CD4-positive, alpha-beta T cell treated with Interleukin-1 beta for 1 hour (primary cell): Measurements from ENCODE around the gene RAB36.
A peak's percentile ranks its signal among the peaks of the same experiment; 100 is the strongest.
"Not testable (repeated sequence)": the region's sequence is repeated elsewhere in the genome, so short reads cannot be mapped to it uniquely, and the experiment has no call there.

Source experiments
- DNase-seq, 2 donors: peaks; one replicate each; pipeline ENCODE4 v3.0.0-alpha.2; 2020 to 2022

The RAB36 gene

DNA sequence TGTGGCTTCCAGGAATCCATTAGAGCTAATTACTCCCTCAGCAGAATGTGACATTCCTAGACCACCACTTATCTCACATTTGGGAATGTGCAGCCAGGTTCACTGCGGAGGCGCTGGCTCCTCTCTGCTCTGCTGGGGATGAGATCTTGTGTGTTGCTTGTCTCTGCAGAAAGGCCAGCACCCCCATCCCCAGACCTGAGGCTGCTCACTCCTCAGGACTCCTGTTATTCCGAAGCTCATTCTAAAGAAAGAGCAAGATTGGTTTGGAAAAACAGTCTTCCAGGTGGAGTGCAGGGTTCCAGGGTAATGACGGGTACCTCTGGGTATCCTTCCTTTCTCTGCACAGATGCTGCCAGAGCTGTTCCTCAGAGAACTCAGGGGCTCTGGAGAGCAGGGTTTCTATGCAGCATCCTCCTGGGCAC lies 24.3 kb upstream of the RAB36 start:
- no peak for DNase-seq

DNA sequence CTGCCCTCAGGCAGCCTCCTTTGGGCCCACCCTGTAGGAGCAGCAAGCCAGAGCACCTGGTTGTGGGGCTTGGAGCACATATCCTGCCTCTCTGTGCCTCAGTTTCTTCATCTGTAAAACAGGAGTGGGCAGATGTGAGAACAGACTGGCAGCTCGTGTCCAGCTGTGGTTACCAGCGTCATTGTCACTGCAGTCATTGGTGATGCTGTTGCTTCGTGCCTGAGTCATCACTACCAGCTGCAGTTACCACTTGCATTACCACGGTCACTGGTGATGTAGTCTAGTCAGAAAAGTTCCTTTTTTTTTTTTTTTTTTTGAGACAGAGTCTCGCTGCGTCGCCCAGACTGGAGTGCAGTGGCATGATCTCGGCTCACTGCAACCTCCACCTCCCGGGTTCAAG lies 23.9 kb upstream of the RAB36 start:
- DNase-seq = no peak

DNA sequence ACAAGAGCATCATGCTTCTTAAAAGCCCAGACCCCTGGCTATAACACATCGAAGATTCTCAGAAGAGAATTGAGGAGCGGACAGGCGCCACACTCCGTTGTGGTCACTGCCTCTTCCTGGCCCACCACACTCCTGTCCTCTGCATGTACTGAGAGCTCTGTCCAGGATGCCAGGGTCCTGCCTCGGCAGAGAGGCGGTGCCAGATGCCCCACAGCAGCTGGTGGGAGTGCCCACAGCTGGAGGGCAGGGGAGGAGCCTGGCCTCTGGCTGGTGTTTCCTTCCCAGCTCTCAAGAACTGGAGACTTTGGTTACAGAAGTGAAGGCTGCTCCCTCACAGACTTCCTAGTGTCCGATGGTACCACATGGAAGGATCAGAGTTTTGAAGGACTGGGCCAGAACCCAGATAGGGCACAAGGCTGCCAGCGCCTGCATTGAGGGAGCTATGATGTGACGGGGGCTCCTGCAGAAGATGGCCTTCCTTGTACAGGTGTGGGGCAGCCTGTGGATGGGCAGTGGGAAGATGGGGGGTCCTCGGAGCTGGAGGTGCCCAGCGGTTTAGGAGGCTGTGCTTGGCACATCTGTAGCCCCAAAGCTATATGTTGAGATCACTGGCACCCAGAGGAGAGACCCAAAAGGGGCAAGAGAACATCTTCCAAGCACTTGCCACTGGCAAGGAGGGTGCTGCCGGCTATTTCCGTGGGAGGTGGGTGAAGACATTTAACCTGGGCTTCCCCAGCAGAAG lies 22.9 kb upstream of the RAB36 start:
- DNase-seq = no peak

DNA sequence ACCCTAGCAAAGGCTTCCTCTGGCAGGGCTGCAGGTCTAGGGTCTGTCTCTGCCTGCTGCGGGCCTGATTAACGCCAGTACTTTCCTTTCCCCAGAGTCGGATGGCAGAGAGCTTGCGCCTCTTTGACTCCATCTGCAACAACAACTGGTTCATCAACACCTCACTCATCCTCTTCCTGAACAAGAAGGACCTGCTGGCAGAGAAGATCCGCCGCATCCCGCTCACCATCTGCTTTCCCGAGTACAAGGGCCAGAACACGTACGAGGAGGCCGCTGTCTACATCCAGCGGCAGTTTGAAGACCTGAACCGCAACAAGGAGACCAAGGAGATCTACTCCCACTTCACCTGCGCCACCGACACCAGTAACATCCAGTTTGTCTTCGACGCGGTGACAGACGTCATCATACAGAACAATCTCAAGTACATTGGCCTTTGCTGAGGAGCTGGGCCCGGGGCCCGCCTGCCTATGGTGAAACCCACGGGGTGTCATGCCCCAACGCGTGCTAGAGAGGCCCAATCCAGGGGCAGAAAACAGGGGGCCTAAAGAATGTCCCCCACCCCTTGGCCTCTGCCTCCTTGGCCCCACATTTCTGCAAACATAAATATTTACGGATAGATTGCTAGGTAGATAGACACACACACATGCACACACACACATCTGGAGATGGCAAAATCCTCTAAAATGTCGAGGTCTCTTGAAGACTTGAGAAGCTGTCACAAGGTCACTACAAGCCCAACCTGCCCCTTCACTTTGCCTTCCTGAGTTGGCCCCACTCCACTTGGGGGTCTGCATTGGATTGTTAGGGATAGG lies 22.1 kb upstream of the RAB36 start:
- no peak for DNase-seq

DNA sequence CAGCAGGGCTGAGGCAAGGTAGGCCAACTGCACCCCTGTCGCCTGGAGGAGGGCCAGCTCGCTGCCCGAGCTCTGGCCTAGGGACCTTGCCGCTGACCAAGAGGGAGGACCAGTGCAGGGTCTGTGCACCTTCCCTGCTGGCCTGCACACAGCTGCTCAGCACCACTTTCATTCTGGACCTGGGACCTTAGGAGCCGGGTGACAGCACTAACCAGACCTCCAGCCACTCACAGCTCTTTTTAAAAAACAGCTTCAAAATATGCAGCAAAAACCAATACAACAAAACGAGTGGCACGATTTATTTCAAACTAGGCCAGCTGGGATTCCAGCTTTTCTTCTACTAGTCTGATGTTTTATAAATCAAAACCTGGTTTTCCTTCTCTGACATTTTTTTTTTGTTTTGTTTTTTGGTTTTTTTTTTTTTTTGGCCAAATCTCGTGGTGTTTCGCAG lies 21.4 kb upstream of the RAB36 start:
- DNase-seq = no peak

DNA sequence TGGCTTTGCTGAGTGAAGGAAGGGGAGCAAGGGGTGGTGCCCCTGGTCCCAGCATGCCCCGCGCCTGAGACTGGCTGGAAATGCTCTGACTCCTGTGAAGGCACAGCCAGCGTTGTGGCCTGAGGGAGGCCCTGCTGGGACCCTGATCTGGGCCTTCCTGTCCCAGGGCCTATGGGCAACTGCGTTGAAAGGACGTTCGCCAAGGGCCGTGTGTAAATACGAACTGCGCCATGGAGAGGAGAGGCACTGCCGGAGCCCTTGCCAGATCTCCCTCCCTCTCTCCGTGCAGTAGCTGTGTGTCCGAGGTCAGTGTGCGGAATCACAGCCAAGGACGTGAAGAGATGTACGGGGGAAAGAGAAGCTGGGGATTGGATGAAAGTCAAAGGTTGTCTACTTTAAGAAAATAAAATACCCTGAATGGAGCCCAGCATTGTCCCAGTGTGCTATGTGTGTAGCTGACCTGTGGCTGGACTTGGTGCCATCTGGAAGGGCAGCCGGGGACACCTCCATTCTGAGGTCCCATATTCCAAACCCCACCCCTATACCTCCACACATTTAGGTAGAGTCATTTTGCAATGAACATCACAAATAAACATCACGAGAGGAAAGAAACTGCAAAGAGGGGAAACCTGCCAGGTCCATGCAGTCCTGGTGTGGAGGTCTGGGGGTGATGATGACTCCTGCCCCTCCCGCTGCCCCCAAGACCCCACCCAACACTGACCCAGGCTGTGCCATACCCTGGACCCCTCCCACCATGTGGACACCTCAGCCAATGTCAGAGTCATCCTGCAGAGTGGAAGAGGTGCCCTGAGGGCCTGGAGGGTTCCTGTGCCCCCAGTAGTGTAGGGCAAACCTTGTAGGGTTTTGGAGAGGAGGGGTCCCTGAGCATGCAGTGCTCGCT lies 20.4 kb upstream of the RAB36 start:
- DNase-seq = no peak

DNA sequence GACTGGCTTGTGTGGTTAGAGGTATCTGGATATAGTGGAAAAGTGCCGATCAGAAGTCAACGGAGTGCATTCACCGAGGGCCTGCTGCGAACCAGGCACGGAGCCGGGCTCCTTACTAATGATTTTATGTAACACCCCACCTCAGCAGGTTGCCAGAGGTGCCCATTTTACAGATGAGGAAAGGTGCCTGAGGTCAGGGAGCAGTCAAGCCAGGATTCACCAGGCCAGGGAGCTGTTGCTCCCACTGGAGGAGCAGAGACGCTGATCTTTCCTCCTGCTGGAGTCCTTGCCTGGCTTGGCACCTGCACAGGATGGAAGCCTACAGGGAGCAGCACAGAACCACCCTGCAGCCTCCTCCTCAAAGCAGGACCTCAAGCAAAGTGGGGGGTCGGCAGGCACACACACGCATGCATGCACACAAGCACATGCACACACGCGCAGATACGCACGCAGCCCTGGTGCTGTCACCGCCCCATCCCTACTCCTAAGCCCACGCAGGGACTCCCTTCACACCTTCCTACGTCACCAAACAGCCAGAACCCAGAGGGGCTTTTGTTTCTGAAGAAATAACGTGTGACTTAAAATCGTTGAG lies 19.7 kb upstream of the RAB36 start:
- no peak for DNase-seq

DNA sequence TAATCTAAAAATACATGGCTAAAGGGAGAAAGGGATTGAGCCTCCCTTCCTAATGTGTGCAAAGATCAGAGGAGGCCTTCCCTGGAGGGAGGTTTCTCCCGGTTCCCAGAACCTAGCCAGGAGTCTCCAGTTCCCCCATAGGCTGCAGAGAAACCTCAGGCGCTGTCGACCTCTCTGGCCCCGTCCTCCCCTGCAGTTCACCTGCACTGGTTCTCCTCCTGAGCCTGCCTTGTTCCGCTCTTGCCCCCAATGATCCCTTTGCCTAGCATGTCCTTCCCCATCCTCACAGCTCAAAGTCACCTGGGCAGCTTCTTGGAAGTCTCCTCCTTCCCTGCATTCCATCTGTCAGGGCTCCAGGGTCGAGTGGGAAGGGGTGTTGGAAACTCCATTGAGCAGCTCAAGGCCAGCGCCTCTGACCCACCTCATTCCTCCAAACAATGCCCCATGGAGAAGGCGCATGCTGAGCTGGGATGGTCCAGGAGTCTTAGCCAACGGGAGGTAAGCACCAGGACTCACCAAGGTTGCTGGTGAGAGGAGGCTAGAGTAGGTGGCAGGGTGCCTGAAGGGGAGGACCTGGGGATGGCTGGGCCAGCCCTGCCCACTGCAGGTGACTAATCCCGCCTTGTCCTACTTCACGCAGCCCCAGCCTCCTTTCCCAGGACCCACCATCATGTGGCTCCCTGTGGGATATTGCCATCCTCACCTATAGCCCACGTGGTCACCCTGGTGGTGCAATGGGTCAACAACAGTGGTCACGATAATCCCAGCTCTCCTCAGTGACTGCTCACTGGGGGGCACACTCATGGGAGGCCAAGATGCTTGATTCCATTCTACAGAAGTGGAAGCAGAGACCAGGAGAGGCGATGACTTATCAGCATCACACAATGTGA lies 18.9 kb upstream of the RAB36 start:
- no peak for DNase-seq

DNA sequence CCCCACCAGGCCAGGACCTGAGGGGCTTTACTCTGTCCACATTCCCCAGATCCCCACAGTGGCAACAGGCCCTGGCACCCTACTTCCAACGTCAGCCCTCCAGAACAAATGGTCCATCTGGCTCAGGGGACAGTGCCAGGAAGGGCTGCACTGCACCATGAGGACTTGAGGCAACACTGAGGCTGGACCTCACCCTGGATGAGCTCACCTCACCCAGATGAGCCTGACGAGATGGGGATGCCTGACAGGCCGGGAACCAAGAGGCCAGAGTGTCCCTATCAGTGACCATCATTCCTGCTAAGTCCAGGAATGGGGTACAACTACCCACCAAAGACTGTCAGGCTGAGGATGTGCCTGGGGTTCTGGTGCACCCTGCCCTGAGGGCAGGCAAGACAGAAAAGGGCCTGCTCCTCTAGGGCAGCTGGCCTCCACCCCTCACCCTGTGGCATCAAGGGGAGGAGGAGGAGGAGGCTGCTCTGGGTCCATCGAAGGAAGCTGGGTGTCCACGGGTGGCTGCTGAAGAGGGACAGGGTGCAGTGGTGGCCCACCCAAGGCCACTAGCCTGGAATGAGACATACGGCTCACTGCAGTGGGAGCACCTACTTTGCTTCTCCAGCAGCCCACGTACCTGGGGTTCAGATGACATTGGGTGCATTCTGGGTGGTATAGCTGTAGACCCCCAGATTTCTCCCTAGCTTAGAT lies 18.1 kb upstream of the RAB36 start:
- DNase-seq = no peak

DNA sequence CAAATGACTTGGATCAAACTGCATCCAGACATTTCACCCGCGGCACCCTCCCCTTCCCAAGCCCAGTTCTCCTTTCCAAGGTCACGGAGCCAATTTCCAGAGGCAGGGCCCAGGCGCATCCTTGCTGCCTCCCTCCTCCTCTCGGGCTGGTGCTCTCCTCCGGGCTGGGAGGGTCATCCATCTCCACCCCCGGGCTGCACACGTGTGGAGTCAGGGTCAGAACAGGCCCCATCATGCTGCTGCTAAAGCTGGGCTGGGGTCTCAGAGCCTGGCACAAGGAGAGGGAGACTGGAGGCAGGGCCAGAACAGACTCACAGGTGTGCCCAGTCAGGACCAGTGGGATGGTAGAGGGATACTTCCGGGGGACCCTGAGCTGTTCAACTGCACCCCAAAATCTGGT lies 17.5 kb upstream of the RAB36 start:
- DNase-seq = no peak

DNA sequence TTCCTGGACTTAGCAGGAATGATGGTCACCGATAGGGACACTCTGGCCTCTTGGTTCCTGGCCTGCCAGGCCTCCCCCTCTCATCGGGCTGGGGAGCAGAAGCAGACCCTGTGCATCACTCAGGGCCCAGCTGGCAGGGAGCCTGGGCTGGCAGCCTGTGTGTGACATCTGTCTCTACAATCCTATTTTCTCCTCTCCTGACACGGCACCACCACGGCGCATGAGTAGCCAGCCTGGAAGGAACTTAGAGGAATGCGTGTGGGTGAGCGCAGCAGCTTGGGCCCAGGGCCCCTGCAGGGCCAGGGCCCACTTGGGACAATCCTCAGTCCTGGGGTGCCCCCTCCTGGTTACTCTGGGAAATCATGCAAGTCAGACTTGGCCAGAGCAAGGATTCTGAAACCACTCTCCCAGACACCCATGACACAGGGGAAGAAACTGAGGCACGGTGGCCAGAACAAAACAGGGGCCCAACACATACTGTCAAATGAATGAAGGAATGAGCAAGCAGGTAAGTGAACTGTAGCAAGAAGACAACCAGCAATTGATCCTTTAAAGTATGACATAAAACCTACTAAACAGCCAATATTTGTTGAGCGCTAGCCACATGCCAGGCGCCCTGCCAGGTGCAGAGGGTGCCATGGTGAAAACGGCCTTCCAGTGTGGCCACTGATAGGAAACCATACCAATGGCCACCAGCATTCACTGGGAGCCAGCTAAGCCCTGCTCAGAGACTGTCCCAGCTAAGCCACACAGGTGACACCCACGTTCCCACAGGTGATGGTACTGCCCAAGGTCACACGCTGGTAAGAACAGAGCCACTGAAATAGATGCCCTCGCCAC lies 16.8 kb upstream of the RAB36 start:
- DNase-seq = peak; percentile 75 to 77

DNA sequence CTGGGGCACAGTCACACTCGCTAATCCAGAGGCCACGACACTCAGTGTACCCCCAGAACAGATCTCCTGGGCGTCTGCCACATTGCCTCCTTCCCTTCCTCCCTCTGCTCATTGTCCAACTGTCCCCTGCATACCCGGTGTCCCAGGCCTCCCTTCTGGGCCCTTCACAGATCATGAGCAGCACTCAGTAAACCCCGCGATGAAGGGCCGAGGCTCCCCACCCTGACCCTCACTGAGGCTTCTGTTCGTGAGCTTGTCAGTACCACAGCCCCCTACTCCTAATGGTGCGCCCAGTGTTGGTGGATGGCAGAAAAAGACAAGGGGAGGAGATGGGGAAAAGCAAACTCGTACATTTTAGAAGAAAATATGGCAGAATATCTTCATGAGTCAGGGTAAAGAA lies 16.1 kb upstream of the RAB36 start:
- no peak for DNase-seq

DNA sequence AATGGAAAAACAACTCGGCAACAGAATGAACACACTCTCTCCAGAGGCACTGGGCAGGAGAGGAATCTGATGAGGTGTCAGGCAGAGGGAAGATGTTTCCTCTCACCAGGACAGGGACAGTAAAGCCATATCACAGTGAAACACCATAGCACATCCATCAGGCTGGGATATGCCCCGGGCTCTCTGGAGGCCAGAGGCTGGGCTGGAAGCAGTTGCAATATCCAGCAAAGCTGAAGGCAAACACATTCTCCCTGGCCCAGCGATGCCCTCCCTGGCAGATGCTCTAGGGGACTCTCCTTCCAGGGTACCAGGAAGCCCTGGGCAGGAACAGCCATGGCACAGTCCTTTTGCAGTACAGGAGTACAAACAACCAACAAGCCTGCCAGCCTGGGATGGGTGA lies 14.6 kb upstream of the RAB36 start:
- DNase-seq = no peak

DNA sequence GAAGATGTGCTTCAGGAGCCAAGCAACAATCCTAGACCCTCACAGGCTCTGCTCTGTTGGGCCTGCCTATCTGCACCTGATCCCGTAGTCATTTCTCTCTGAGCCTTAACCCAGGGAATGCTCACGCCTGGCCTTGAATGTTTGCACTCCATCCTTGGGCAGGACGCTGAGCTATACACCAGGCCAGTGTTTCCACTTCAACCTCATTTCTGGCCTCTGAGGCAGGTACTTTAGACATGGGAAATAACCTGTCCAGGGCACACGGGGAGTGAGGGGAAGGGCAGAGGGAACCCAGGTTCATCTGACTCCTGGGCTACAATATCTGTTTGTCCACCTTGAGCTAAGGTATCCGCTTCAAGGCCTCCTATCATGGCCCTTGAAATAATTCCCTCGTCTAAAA lies 13.3 kb upstream of the RAB36 start:
- no peak for DNase-seq

DNA sequence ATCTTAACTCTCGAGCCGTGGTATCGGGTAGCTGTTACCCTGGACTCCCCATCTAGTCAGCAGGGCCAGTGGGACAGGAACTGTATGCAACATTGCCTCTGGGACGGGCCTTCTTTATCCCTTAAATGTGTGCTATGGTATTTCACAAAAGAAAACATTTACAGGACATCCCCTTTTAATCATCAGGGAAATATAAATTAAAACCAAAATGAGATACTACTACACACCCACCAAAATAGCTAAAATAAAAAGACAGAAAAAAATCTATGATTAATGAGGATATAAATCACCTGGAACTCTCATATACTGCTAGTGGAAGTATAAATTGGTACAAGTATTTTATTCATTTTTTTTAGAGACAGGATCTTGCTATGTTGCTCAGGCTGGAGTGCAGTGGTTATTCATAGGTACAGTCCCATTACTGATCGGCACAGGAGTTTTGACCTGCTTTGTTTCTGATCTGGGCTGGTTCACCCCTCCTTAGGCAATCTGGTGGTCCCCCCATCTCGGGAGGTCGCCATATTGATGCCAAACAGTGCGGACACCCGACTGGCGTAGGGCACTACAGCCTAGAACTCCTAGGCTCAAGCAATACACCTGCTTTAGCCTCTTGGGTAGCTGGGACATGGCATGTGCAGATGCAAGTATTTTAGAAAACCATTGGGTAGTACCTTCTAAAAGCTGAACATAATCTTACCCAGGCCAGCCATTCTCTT lies 12.7 kb upstream of the RAB36 start:
- DNase-seq = no peak

DNA sequence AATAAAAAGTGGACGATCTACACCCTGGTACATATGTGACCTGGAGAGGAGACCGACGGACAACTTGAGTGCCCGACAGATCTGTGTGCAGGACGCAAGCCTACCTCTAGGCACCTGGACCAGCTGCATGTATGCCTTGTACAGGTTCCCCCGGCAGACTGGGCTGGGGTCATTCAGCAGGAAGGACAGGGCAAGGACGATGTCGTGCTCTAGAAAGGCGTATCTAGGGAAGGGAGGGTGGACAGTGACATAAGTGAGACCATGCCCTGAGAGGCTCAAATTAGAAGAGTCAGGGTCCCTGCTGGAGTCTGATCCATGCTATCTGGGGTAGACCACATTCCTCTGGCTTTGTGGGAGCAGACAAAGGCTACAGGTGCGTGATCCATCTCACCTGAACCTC lies 11.4 kb upstream of the RAB36 start:
- no peak for DNase-seq

DNA sequence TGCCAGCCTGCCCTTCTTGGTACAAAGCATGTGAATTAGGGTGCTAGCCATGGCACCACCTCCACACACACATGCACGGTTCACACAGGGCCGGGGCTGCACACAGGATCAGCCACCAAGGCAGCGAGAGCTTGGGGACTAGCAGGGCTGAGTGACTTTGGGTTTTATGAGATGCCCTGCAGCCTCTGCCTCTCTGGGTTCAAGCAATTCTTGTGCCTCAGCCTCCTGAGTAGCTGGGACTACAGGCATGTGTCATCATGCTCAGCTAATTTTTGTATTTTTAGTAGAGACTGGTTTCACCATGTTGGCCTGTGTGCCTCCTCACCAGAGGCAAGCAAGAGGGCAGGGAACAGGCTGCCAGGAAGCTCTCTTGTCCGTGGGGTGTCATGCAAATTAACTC lies 8.3 kb upstream of the RAB36 start:
- not testable (repeated sequence) for DNase-seq

DNA sequence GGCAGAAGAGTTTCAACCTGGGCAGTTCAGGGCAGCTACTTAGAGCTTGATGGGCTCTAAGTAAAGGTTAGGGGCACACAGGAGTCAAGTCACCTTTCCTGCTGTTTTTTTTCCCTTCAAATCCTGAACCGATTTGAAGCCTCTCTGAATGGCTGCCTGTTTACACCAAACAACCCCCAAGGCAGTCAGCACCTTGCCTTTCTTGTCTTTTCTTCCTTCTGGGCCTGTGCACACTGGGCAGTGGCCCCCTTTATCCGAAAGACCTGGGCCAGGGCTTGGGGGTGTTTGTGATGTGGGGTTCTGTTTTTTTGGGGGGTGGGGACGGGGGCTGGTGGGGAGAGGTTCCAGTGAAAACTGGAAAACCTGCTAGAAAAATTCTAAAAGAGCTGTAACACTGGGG lies 7.8 kb upstream of the RAB36 start:
- DNase-seq = no peak

DNA sequence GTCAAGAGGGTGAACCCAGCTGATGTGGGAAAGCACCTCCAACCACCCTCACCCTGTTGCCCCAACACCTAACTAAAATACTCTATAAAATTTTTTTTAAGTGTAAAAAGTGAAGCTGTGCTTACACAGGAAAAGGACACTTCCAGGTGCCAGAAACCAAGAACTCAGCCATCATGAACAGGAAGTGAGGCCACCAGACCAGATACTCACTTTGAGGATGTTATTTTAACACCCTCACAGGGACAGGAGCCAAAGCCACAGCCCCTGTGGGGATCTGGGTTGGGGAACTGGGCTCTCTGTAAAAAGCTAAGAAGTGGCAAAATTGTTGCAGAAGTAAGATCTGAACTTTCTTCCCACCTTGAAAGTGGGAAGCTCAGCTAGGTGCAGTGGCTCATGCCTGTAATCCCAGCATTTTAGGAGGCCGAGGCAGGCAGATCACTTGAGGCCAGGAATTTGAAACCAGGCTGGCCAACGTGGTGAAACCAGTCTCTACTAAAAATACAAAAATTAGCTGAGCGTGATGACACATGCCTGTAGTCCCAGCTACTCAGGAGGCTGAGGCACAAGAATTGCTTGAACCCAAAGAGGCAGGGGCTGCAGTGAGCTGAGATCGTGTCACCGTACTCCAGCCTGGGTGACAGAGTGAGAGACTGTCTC lies 7.2 kb upstream of the RAB36 start:
- peak; percentile 77 to 80 for DNase-seq
